GM21576 (cell line): ENCODE measurements around the gene MEGF8.
"Not testable (repeated sequence)": the region's sequence is repeated elsewhere in the genome, so short reads cannot be mapped to it uniquely, and the experiment has no call there.

Source experiments
- ATAC-seq: cut with Tn5 transposase; IDR thresholded peaks from one replicate; pipeline ENCODE4 v1.9.1; 2021; ENCODE audit warnings: mild to moderate bottlenecking, moderate library complexity; ENCODE audit not compliant: unreplicated experiment

MEGF8 gene

GRCh38 chr19:42330241-42330711 lies 4.8 kb downstream of the MEGF8 start:
- no peak for ATAC-seq

- ATAC-seq = not testable (repeated sequence)
Measured at GRCh38 chr19:42331333-42331732, 5.9 kb downstream of the MEGF8 start.

- ATAC-seq = no peak
Measured at GRCh38 chr19:42332059-42332458, 6.6 kb downstream of the MEGF8 start.

GRCh38 chr19:42333018-42333417 lies 7.6 kb downstream of the MEGF8 start:
- no peak for ATAC-seq

GRCh38 chr19:42333975-42334696 lies 8.7 kb downstream of the MEGF8 start:
- no peak for ATAC-seq

- no peak for ATAC-seq
Measured at GRCh38 chr19:42334697-42335373, 9.4 kb downstream of the MEGF8 start.

- ATAC-seq = no peak
Measured at GRCh38 chr19:42335374-42335936, 10.0 kb downstream of the MEGF8 start.

- no peak for ATAC-seq
Measured at GRCh38 chr19:42335971-42336370, 10.5 kb downstream of the MEGF8 start.

- ATAC-seq = not testable (repeated sequence)
Measured at GRCh38 chr19:42339126-42339860, 13.9 kb downstream of the MEGF8 start.

- ATAC-seq = not testable (repeated sequence)
Measured at GRCh38 chr19:42339922-42340321, 14.5 kb downstream of the MEGF8 start.

GRCh38 chr19:42343344-42344110 lies 18.1 kb downstream of the MEGF8 start:
- ATAC-seq = no peak

GRCh38 chr19:42344336-42344893 lies 19.0 kb downstream of the MEGF8 start:
- no peak for ATAC-seq

GRCh38 chr19:42345191-42345812 lies 19.9 kb downstream of the MEGF8 start:
- ATAC-seq = no peak

- ATAC-seq = no peak
Measured at GRCh38 chr19:42348211-42348610, 22.8 kb downstream of the MEGF8 start.

GRCh38 chr19:42349378-42350107 lies 24.1 kb downstream of the MEGF8 start:
- ATAC-seq = no peak

GRCh38 chr19:42350417-42350816 lies 25.0 kb downstream of the MEGF8 start:
- no peak for ATAC-seq

- ATAC-seq = no peak
Measured at GRCh38 chr19:42351079-42351735, 25.8 kb downstream of the MEGF8 start.
